Activated T-cell treated with anti-CD3 and anti-CD28 coated beads, Interleukin-2, amount 50 U/mL, for 1 hour (primary cell): ENCODE results near the gene PLD5.
"Not testable (repeated sequence)": the region's sequence is repeated elsewhere in the genome, so short reads cannot be mapped to it uniquely, and the experiment has no call there.

Experiments used
- DNase-seq: peaks from one replicate; pipeline ENCODE4 v3.0.0-alpha.2; 2020

PLD5 gene

GRCh38 chr1:242245255-242245654 lies 279.2 kb downstream of the PLD5 start:
- DNase-seq = no peak

GRCh38 chr1:242243472-242243871 lies 281.0 kb downstream of the PLD5 start:
- no peak for DNase-seq

DNA sequence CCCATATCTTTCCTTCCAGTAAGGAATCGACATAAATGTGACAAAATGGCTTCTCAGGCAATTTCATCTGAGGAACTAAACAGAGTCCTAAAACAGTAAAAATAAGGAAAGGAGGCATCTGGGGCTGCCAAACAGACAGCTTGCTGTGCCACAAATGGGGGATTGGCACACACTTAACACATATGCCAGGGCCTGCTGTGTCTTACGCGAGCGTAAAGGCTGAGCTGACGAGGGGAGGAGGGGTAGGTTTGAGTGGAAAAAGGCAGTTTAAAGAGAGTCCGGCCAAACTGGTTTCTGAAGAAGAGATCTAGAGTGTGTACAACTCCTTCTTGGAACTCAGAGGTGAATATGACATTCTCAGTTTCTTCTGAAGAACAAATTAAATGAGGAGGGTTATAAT lies 281.5 kb downstream of the PLD5 start:
- DNase-seq = no peak

DNA sequence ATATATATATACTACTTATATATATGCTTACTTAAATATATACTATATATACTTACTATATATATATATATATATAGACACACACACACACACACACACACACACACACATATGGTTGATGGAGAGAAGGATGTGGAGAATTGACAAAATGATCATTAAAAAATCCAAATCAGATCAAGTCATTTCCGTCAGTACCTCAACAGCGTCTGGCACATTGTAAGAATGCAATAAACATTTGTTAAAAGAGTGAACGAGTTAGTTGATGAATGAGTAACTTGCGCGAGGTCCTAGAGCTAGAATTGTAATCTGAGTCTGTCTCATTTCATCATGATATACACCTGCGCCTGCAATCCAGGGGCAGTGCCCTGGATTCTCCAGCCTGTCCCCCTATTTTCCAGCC lies 282.6 kb downstream of the PLD5 start:
- no peak for DNase-seq

- no peak for DNase-seq
Observed at GRCh38 chr1:242240691-242241090, 283.8 kb downstream of the PLD5 start.

GRCh38 chr1:242240077-242240476 lies 284.4 kb downstream of the PLD5 start:
- DNase-seq = no peak

- DNase-seq = no peak
Observed at GRCh38 chr1:242239398-242239797, 285.1 kb downstream of the PLD5 start.

GRCh38 chr1:242237051-242237450 lies 287.4 kb downstream of the PLD5 start:
- no peak for DNase-seq

DNA sequence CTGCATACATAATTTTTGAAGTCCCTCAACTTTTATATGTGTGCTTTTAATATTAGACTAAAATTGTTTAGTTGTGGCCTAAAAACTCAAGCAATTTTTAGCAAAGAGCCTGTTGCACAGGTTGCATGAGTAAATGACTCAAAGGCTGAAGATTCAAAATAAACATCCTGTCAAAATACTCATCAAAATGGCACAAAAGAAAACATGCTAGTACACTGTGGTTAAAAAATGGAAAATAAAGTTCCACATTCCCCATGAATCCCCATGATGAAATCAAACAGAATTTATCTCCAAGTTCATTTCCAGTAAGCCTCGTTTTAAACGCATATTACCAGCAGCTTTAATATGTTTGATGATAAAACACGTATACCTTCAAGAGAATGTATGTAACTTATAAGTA lies 295.5 kb downstream of the PLD5 start:
- DNase-seq = no peak

DNA sequence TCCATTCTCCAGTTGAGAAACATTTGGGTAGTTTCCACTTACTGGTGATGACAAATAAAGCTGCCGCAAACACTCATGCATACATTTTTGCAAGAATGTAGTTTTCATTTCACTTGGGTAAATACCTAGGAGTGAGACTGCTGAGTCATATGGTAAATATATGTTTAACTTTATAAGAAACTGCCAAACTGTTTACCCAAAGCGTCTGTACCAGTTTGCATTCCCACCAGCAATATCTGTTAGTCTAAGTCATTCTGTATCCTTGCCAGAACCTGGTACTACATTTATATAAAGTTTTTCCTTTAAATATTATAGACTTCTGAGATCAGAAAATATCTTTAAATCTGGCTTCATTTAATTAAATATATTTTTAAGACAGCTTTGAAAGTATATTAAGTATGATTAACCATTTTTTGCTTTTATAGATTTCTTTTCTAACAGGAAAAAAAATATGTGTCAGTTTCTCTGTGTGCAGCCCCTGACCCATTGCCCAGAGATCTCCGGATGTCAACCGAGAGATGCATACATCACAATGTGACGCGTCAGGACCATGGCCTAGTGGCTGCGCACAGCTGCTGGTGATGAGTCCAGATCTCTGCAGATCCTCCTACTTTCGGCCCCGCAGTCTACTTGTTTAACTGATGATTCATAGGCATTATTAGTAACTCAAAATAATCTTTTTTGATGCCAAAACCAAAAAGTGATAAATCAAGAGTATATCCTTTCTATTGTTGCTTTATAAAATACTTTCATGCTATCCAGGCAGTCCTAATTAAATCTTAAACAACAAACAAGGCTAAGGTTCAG lies 298.5 kb downstream of the PLD5 start:
- no peak for DNase-seq

GRCh38 chr1:242224878-242225766 lies 299.4 kb downstream of the PLD5 start:
- DNase-seq = not testable (repeated sequence)

- no peak for DNase-seq
Observed at GRCh38 chr1:242224461-242224860, 300.0 kb downstream of the PLD5 start.

DNA sequence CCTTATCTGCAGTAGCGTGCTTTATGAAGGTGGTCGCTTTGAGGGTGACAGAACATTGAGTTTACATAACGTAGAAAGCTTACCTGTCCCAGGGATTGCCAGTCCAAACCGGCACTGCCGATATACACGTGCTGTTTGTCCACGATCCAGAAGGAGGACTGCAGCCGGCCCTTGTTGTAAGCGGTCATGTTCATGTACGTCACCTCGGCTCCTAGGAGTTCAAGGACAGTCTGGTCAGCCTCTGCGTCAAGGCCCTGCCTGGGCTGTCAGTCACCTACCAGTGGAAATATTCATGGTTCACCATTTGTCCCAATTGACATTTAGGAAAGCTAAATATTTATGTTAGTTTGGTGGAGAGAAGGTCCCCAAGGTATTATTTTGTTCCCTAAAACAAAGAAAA lies 304.6 kb downstream of the PLD5 start:
- DNase-seq = no peak

DNA sequence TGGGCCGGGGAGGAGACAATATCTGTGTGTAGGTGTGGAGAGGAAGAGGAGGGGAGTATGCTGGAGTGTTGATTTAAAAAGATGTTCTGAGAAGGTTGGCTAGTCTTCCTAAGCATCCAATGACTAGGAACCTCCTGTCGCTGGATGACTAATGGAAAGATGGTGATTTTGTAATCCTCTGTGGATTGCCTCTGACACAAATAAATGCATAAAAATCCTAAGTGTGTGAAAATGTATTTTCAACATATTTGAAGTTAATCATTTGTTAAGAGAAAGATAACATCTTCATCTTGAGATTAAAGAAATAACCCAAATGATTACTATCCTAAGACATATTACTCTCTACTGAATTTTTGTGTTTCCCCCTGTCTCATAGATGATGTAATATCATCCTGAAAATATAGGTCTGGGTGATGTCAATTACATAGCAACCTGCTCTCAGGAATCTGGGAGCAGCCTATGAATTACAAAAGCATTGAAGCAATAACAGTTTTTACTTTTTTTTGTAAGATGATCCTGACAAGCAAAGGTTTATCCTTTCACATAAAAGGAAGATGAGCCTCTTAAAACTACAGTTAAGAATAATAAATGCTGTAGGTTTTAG lies 305.1 kb downstream of the PLD5 start:
- no peak for DNase-seq

DNA sequence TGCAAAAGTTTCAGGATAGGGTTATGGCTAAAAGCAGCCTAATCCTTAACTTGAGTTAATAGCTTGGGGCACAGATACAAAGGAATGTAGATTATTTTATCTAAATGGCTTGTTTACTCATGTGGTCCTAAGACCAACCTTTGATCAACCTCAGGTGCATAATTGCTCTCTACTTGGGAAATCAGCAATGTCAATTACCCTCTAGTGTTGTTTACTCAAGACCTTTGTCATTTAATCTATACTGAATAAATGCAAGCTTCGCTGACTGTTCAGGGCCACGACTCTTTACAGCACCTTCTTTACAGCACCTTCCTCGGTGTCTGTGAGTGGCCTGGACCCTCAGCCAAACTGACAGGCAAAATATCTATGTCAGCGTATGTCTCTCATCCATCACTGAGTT lies 308.1 kb downstream of the PLD5 start:
- no peak for DNase-seq

GRCh38 chr1:242214455-242214854 lies 310.0 kb downstream of the PLD5 start:
- not testable (repeated sequence) for DNase-seq

DNA sequence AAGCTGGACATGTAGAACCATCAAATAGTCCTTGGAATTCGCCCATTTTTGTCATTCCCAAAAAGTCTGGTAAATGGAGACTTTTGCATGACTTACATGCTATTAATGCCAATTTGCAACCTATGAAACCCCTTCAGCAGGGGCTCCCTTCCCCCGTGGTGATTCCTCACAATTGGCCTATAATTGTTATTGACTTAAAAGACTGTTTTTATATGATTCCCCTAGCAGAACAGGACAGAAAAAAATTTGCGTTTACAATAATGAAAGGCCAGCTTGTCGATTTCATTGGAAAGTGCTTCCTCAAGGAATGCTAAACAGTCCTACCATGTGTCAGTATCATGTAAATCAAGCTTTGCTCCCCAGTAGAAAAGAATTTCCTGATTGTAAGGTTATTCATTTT lies 311.5 kb downstream of the PLD5 start:
- not testable (repeated sequence) for DNase-seq

GRCh38 chr1:242212401-242212800 lies 312.1 kb downstream of the PLD5 start:
- DNase-seq = no peak

DNA sequence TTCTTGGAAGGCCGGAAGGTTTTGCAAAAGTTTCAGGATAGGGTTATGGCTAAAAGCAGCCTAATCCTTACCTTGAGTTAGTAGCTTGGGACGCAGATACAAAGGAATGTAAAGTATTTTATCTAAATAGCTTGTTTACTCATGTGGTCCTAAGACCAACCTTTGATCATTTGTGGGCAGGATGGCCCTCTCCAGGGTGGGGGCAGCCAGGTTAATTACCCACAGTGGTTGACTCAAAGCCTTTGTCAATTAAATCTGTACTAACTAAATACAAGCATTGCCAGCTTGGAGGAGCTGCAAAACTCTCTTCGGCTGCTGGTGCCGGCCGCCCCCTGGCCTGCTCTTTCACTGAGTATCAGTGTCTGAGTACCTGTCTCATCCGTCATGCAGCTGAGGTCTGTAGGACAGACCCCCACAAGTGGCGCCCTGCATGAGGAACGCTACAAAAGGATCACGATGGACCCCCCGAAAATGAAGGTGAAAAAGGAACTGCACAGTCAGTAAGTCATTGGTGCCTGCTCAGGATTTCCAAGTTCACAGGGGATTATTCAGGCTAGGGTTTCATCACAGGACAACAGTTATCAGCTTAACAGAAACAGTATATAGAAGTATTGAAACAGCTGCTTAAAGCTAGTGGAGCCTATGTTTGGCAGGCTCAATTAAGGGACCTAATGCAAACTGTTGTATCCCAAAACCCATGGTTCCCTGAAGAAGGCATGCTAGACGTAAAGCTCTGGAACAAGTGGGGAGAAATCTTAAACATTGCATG lies 313.1 kb downstream of the PLD5 start:
- DNase-seq = no peak

- not testable (repeated sequence) for DNase-seq
Observed at GRCh38 chr1:242210316-242210715, 314.2 kb downstream of the PLD5 start.

DNA sequence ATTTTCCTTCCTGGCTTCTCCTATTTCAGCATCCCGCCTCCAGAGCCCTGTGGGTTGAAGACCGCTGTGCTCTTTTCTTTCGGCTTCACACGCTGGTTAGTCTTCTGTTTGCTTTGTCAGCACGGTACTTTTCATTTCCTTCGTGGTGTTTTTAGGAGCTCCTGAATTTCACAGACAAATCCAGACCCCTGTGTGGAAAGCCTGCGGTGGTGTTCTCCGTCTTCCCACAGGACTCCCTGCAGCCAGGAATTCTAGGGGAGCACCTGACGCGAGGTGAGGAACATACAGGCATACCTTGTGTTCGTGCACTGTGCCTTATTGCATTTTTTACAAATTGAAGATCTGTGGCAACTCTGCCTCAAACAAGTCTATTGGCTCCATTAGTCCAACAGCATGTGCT lies 315.4 kb downstream of the PLD5 start:
- no peak for DNase-seq

- DNase-seq = no peak
Observed at GRCh38 chr1:242208021-242208420, 316.5 kb downstream of the PLD5 start.

DNA sequence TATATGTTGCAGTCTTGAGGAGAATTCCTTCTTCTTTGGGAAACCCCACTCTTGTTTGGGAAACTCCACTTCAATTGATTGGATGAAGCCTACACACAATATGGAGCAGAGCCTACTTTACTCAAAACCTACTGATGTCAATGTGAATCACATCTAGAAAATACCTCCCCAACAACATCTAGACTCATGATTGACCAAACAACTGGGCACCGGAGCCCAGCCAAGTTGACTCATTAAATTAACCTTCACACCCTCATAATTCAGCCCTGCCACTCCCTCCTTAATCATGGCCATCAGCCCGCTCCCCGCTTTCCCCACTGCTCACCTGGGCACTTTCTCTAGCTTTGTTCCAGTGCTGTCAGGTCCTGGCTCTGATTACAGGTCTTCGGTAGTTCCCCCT lies 317.5 kb downstream of the PLD5 start:
- DNase-seq = no peak
